Neural cell (in vitro differentiated cells): ENCODE measurements around the gene SPEM1. TPM values are rescaled to one million over a fixed set of nuclear protein-coding genes. Genes with fewer than 3 reads are reported as not detected.
A peak's percentile ranks its signal among the peaks of the same experiment; 100 is the strongest.

Source experiments
- H2AFZ ChIP-seq: fragments of 200-600, 300-800 bp; sonication (generic), shearing (Covaris generic); 2 replicates; pipeline ENCODE4 v1.6.0; 2014; ENCODE audit warnings: low read depth, mild to moderate bottlenecking, antibody characterized with exemption, low read length, moderate library complexity
- H3F3A ChIP-seq: fragments of 200-600 bp; shearing (Covaris generic); 2 replicates; pipeline ENCODE4 v1.6.1; 2016; ENCODE audit warnings: mild to moderate bottlenecking, moderate library complexity, mixed read lengths, antibody characterized with exemption, low read length; ENCODE audit not compliant: insufficient read depth, poor library complexity, severe bottlenecking
- H3K27ac ChIP-seq: fragments of 200-600, 300-800 bp; sonication (generic), shearing (Covaris generic); 2 replicates; pipeline ENCODE4 v1.5.1; 2014; ENCODE audit warnings: mild to moderate bottlenecking, low read length, moderate library complexity
- H3K27me3 ChIP-seq: fragments of 300-800, 200-600 bp; sonication (generic), shearing (Covaris generic); 2 replicates; pipeline ENCODE4 v1.6.0; 2014; ENCODE audit warnings: mild to moderate bottlenecking, low read depth, low read length, moderate library complexity; ENCODE audit not compliant: insufficient read depth
- H3K36me3 ChIP-seq: fragments of 300-800, 200-600 bp; sonication (generic), shearing (Covaris generic); 2 replicates; pipeline ENCODE4 v1.5.1; 2014; ENCODE audit warnings: mild to moderate bottlenecking, antibody characterized with exemption, low read length, moderate library complexity; ENCODE audit not compliant: insufficient read depth
- H3K4me2 ChIP-seq: fragments of 300-800, 200-600 bp; sonication (generic), shearing (Covaris generic); 2 replicates; pipeline ENCODE4 v1.6.0; 2014; ENCODE audit warnings: mild to moderate bottlenecking, low read length
- H3K4me3 ChIP-seq: fragments of 300-800, 200-600 bp; sonication (generic), shearing (Covaris generic); 2 replicates; pipeline ENCODE4 v1.5.1; 2014; ENCODE audit warnings: mild to moderate bottlenecking, low read length, moderate library complexity
- H3K79me2 ChIP-seq: fragments of 200-600 bp; shearing (Covaris generic); replicated peaks from 2 replicates; pipeline ENCODE4 v1.6.0; 2014; ENCODE audit warnings: mild to moderate bottlenecking, low read length, moderate library complexity; ENCODE audit not compliant: insufficient read depth
- H3K9ac ChIP-seq: fragments of 300-800, 200-600 bp; sonication (generic), shearing (Covaris generic); 2 replicates; pipeline ENCODE4 v1.6.1; 2016; ENCODE audit warnings: mild to moderate bottlenecking, low read length, mixed read lengths
- H3K9me2 ChIP-seq: fragments of 200-600 bp; shearing (Covaris generic); 2 replicates; pipeline ENCODE4 v1.6.1; 2016; ENCODE audit warnings: mild to moderate bottlenecking, low read length, mixed read lengths; ENCODE audit not compliant: insufficient read depth
- H3K9me3 ChIP-seq: fragments of 200-600, 300-800 bp; sonication (generic), shearing (Covaris generic); 2 replicates; pipeline ENCODE4 v1.6.1; 2016; ENCODE audit warnings: mild to moderate bottlenecking, mixed run types, low read length, moderate library complexity, mixed read lengths
- H4K20me1 ChIP-seq: fragments of 200-600 bp; shearing (Covaris generic); 2 replicates; pipeline ENCODE4 v1.6.1; 2016; ENCODE audit warnings: mild to moderate bottlenecking, mixed run types; ENCODE audit not compliant: insufficient read depth
- CTCF ChIP-seq: fragments of 450-650 bp; IDR thresholded peaks from 2 replicates; pipeline ENCODE4 v1.5.1; 2014; ENCODE audit warnings: antibody characterized with exemption, mild to moderate bottlenecking, moderate library complexity; ENCODE audit not compliant: poor library complexity, severe bottlenecking
- EP300 ChIP-seq: fragments of 450-650 bp; conservative IDR thresholded peaks from 2 replicates; pipeline ENCODE4 v1.6.1; 2014; ENCODE audit warnings: antibody characterized with exemption, mild to moderate bottlenecking, moderate library complexity; ENCODE audit not compliant: poor library complexity, severe bottlenecking
- EZH2 ChIP-seq: fragments of 200-600, 300-800 bp; shearing (Covaris generic), sonication (generic); IDR thresholded peaks from 2 replicates; pipeline ENCODE4 v1.6.1; 2014; ENCODE audit warnings: antibody characterized with exemption, low read length, borderline replicate concordance, mild to moderate bottlenecking; ENCODE audit not compliant: insufficient read depth, poor library complexity, severe bottlenecking
- MXI1 ChIP-seq: fragments of 450-650 bp; conservative IDR thresholded peaks from 2 replicates; pipeline ENCODE4 v1.6.1; 2014; ENCODE audit warnings: antibody characterized with exemption, mild to moderate bottlenecking; ENCODE audit not compliant: poor library complexity, severe bottlenecking
- POLR2AphosphoS5 ChIP-seq: IDR thresholded peaks from 2 replicates; pipeline ENCODE4 v1.6.1; 2012
- RAD21 ChIP-seq: fragments of 450-650 bp; conservative IDR thresholded peaks from 2 replicates; pipeline ENCODE4 v1.6.1; 2014; ENCODE audit warnings: antibody characterized with exemption, mild to moderate bottlenecking, moderate library complexity
- REST ChIP-seq: IDR thresholded peaks from 2 replicates; pipeline ENCODE4 v1.6.1; 2012; ENCODE audit warnings: borderline replicate concordance
- SMC3 ChIP-seq: fragments of 450-650 bp; conservative IDR thresholded peaks from 2 replicates; pipeline ENCODE4 v1.6.1; 2014; ENCODE audit warnings: antibody characterized with exemption, mild to moderate bottlenecking, moderate library complexity; ENCODE audit not compliant: poor library complexity
- TAF1 ChIP-seq: IDR thresholded peaks from 2 replicates; pipeline ENCODE4 v1.6.1; 2012; ENCODE audit warnings: low read depth
- polyA plus RNA-seq: library from polyadenylated mRNA; depleted of rRNA; stranded (reverse); fragments of >200 nt; gene quantifications from 2 replicates; pipeline ENCODE4 v1.2.3, GENCODE V29; 2014

The SPEM1 gene
- polyA plus RNA-seq, 1 donor from 2014 or later = not detected

GRCh38 chr17:7437950-7438614 is 18.0 kb downstream of the SPEM1 start:
- Histone ChIP-seq H3K9me3 (no peaks in the 10 kb centered on the region), H3K79me2 (no peaks in the 10 kb centered on the region), H3K4me3 (peak overlapping the region; percentile 85), H3K4me2 (peak overlapping the region; percentile 14), H3K27ac (no peak overlapping the region), H2AFZ (no peak overlapping the region), H3K9ac (peak overlapping the region; percentile 97), H4K20me1 (no peaks in the 10 kb centered on the region), H3K27me3 (peaks cover 43% of the 10 kb centered on the region), H3F3A (peaks cover 4% of the 10 kb centered on the region), H3K36me3 (no peaks in the 10 kb centered on the region), H3K9me2 (no peaks in the 10 kb centered on the region)
- TF ChIP-seq CTCF (peak; percentile 17), POLR2AphosphoS5 (no peak), SMC3 (no peak), EP300 (no peak), EZH2 (peak; percentile 36), MXI1 (no peak), RAD21 (no peak), REST (no peak), TAF1 (no peak)

GRCh38 chr17:7438656-7439460 is 18.7 kb downstream of the SPEM1 start:
- Histone ChIP-seq H4K20me1 (no peaks in the 10 kb centered on the region), H3K27ac (peak overlapping the region; percentile 99), H3K27me3 (peaks cover 43% of the 10 kb centered on the region), H2AFZ (no peak overlapping the region), H3K9me2 (no peaks in the 10 kb centered on the region), H3F3A (peaks cover 4% of the 10 kb centered on the region), H3K36me3 (no peaks in the 10 kb centered on the region), H3K9me3 (no peaks in the 10 kb centered on the region), H3K79me2 (no peaks in the 10 kb centered on the region), H3K4me3 (peak overlapping the region; percentile 85), H3K9ac (peak overlapping the region; percentile 97), H3K4me2 (peak overlapping the region; percentile 27)
- TF ChIP-seq REST (no peak), MXI1 (no peak), EP300 (no peak), POLR2AphosphoS5 (no peak), SMC3 (no peak), TAF1 (no peak), CTCF (no peak), EZH2 (no peak), RAD21 (no peak)
